ENCODE results near the gene ITPR2. TPM values are rescaled to one million over a fixed set of nuclear protein-coding genes. Genes with fewer than 3 reads are reported as not detected.

Gene ITPR2
- total and polyA plus RNA-seq, 12 donors = 5.1 to 144 (median 66.4) TPM

GRCh38 chr12:26514364-26514763, 318.6 kb downstream of the ITPR2 start:
- intact Hi-C loops (cut with DNase I) = no loop called here
- no peaks in the 10 kb centered on the region for H3K36me3 ChIP-seq (replicated peaks in 1 of 2)
- no peaks in the 10 kb centered on the region for H3K27me3 ChIP-seq
- WGBS, 4 donors = 67 to 82% (median 71%) methylated on average over 3 of the region's 3 CpGs
- H3K9me3 ChIP-seq (replicated peaks in 1 of 3) = peaks cover 0 to 7% (median 0%) of the 10 kb centered on the region in 3 donors
- TF ChIP-seq CTCF (IDR thresholded peaks at IDR 0.05) (no peak), POLR2A (IDR thresholded peaks at IDR 0.05) (no peak)
- H3K27ac ChIP-seq = no peak overlapping the region
- no peaks in the 10 kb centered on the region for H3K4me1 ChIP-seq (replicated peaks in 1 of 2)
- no peak overlapping the region for H3K4me3 ChIP-seq
- no peak for DNase-seq

GRCh38 chr12:26513363-26514043, 319.5 kb downstream of the ITPR2 start:
- intact Hi-C loops (cut with DNase I) = no loop called here
- H3K4me3 ChIP-seq = no peak overlapping the region
- 87 to 90% (median 90%) methylated on average over 4 of the region's 4 CpGs for WGBS, 4 donors

GRCh38 chr12:26512213-26512612, 320.8 kb downstream of the ITPR2 start:
- Histone ChIP-seq H3K4me3 (no peak overlapping the region), H3K36me3 (replicated peaks in 1 of 2) (no peaks in the 10 kb centered on the region), H3K27me3 (no peaks in the 10 kb centered on the region), H3K27ac (no peak overlapping the region), H3K4me1 (replicated peaks in 1 of 2) (no peaks in the 10 kb centered on the region), H3K9me3 (replicated peaks in 1 of 3) (no peaks in the 10 kb centered on the region)
- WGBS, 4 donors = 91 to 96% (median 94%) methylated on average over 3 of the region's 3 CpGs
- DNase-seq = no peak
- no peak for TF ChIP-seq CTCF (IDR thresholded peaks at IDR 0.05)
- no peak for TF ChIP-seq POLR2A (IDR thresholded peaks at IDR 0.05)
- intact Hi-C loops (cut with DNase I) = no loop called here

More at GRCh38 chr12:26513363-26514043, 319.5 kb downstream of the ITPR2 start:
- DNase-seq = no peak
- no peaks in the 10 kb centered on the region for H3K27me3 ChIP-seq
- no peak for TF ChIP-seq POLR2A (IDR thresholded peaks at IDR 0.05)
- no peaks in the 10 kb centered on the region for H3K4me1 ChIP-seq (replicated peaks in 1 of 2)
- H3K36me3 ChIP-seq (replicated peaks in 1 of 2) = no peaks in the 10 kb centered on the region
- peaks cover 0 to under 1% (median 0%) of the 10 kb centered on the region in 3 donors for H3K9me3 ChIP-seq (replicated peaks in 1 of 3)
- H3K27ac ChIP-seq = no peak overlapping the region

- WGBS, 4 donors = 87 to 90% (median 89%) methylated on average over 2 of the region's 2 CpGs
- Histone ChIP-seq H3K4me3 (no peak overlapping the region), H3K27me3 (no peaks in the 10 kb centered on the region), H3K27ac (no peak overlapping the region), H3K4me1 (replicated peaks in 1 of 2) (no peaks in the 10 kb centered on the region), H3K9me3 (replicated peaks in 1 of 3) (no peaks in the 10 kb centered on the region), H3K36me3 (replicated peaks in 1 of 2) (no peaks in the 10 kb centered on the region)
- intact Hi-C loops (cut with DNase I) = no loop called here
- TF ChIP-seq POLR2A (IDR thresholded peaks at IDR 0.05) = no peak
- no peak for TF ChIP-seq CTCF (IDR thresholded peaks at IDR 0.05)
- no peak for DNase-seq
Measured at GRCh38 chr12:26510354-26510674, 322.7 kb downstream of the ITPR2 start.

GRCh38 chr12:26507613-26508012, 325.4 kb downstream of the ITPR2 start:
- 85 to 97% (median 92%) methylated on average over 1 of the region's 1 CpG for WGBS, 4 donors

More at GRCh38 chr12:26507613-26508012, 325.4 kb downstream of the ITPR2 start:
- intact Hi-C loops (cut with DNase I) = no loop called here
- TF ChIP-seq CTCF (IDR thresholded peaks at IDR 0.05) = no peak
- TF ChIP-seq POLR2A (IDR thresholded peaks at IDR 0.05) = no peak
- Histone ChIP-seq H3K27ac (no peak overlapping the region), H3K27me3 (no peaks in the 10 kb centered on the region), H3K4me1 (replicated peaks in 1 of 2) (no peaks in the 10 kb centered on the region), H3K36me3 (replicated peaks in 1 of 2) (no peaks in the 10 kb centered on the region), H3K9me3 (replicated peaks in 1 of 3) (no peaks in the 10 kb centered on the region), H3K4me3 (no peak overlapping the region)
- DNase-seq = no peak

Measured in adrenal gland (tissue), 12 donors.